OCI-LY3 (cell line): ENCODE data around the gene WBP1L.

Experiments
- CTCF ChIP-seq: fragments of 200-600, 300-600 bp; sonication (generic); IDR thresholded peaks from 2 replicates; pipeline ENCODE4 v1.5.1; 2014; ENCODE audit warnings: antibody characterized with exemption, low read length, low read depth
- EZH2phosphoT487 ChIP-seq: fragments of 200-600 bp; shearing (Covaris generic); IDR thresholded peaks from 2 replicates; pipeline ENCODE4 v1.6.1; 2018; ENCODE audit warnings: antibody characterized with exemption, mixed run types, low read depth

- TF ChIP-seq CTCF = no peak
- no peak for TF ChIP-seq EZH2phosphoT487
Measured at GRCh38 chr10:102710609-102711008, 33.1 kb upstream of the WBP1L start.
